C4-2B (cell line): ENCODE measurements around the gene ARID3B.

ENCODE experiments used
- ZFX ChIP-seq: fragments of 450-650 bp; IDR thresholded peaks from 2 replicates; pipeline ENCODE4 v1.6.1; 2017
- TF ChIP-seq, protein P1 (sequence below): fragments of 450-650 bp; conservative IDR thresholded peaks from 2 replicates; pipeline ENCODE4 v1.5.1; 2017; ENCODE audit warnings: mild to moderate bottlenecking

GRCh38 chr15:74626752-74627692, 86.0 kb downstream of the ARID3B start:
- no peak for TF ChIP-seq ZFX
- TF ChIP-seq, protein P1, sequence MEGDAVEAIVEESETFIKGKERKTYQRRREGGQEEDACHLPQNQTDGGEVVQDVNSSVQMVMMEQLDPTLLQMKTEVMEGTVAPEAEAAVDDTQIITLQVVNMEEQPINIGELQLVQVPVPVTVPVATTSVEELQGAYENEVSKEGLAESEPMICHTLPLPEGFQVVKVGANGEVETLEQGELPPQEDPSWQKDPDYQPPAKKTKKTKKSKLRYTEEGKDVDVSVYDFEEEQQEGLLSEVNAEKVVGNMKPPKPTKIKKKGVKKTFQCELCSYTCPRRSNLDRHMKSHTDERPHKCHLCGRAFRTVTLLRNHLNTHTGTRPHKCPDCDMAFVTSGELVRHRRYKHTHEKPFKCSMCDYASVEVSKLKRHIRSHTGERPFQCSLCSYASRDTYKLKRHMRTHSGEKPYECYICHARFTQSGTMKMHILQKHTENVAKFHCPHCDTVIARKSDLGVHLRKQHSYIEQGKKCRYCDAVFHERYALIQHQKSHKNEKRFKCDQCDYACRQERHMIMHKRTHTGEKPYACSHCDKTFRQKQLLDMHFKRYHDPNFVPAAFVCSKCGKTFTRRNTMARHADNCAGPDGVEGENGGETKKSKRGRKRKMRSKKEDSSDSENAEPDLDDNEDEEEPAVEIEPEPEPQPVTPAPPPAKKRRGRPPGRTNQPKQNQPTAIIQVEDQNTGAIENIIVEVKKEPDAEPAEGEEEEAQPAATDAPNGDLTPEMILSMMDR, result no peak
